Natural killer cell (primary cell): ENCODE results near the gene SAPCD2. TPM values are rescaled to one million over a fixed set of nuclear protein-coding genes. Genes with fewer than 3 reads are reported as not detected.

ENCODE experiments used
- ATAC-seq, 3 donors: fragments of 150-1000 bp in 2 of 3; fragments of 200-7000 bp in 1 of 3; cut with Tn5 transposase; 1 replicate in 1 of 3; 2 replicates in 2 of 3; pipeline ENCODE4 v1.10.0; 2021; ENCODE audit warnings: mild to moderate bottlenecking in 2 of 3, moderate library complexity in 2 of 3
- DNase-seq, 2 donors: peaks; one replicate each; pipeline versions ENCODE4 v3.0.0 to v3.0.0-alpha.2; 2013 to 2021; ENCODE audit warnings: mixed read lengths in 1 of 2
- H3K27ac ChIP-seq: one replicate; pipeline ENCODE4 v1.5.1; 2013; ENCODE audit warnings: mild to moderate bottlenecking, low read length
- H3K27me3 ChIP-seq: one replicate; pipeline ENCODE4 v1.6.1; 2013; ENCODE audit warnings: low read length; ENCODE audit not compliant: control insufficient read depth, insufficient read depth
- H3K36me3 ChIP-seq: one replicate; pipeline ENCODE4 v1.6.1; 2013; ENCODE audit warnings: low read length; ENCODE audit not compliant: control insufficient read depth, insufficient read depth
- H3K4me1 ChIP-seq: one replicate; pipeline ENCODE4 v1.6.1; 2013; ENCODE audit warnings: low read length; ENCODE audit not compliant: control insufficient read depth, insufficient read depth
- H3K4me3 ChIP-seq: one replicate; pipeline ENCODE4 v1.5.1; 2013; ENCODE audit warnings: low read length
- H3K9me3 ChIP-seq: one replicate; pipeline ENCODE4 v1.6.1; 2013; ENCODE audit warnings: low read length; ENCODE audit not compliant: control insufficient read depth, insufficient read depth
- H3K27ac Mint-ChIP-seq, 2 donors: one replicate each; pipeline ENCODE4 v1.8.0; 2022; ENCODE audit warnings: mild to moderate bottlenecking in 2 of 2, mixed read lengths in 2 of 2, moderate library complexity in 1 of 2
- H3K27me3 Mint-ChIP-seq, 2 donors: one replicate each; pipeline ENCODE4 v1.8.0; 2022; ENCODE audit warnings: low read depth in 2 of 2, mixed read lengths in 2 of 2
- H3K36me3 Mint-ChIP-seq: one replicate; pipeline ENCODE4 v1.8.0; 2022; ENCODE audit warnings: mixed read lengths
- H3K4me1 Mint-ChIP-seq, 2 donors: one replicate each; pipeline ENCODE4 v1.8.0; 2022; ENCODE audit warnings: mixed read lengths in 2 of 2
- H3K4me3 Mint-ChIP-seq: one replicate; pipeline ENCODE4 v1.8.0; 2022; ENCODE audit warnings: mild to moderate bottlenecking, moderate library complexity, mixed read lengths
- H3K9me3 Mint-ChIP-seq, 2 donors: one replicate each; pipeline ENCODE4 v1.8.0; 2022; ENCODE audit warnings: mixed read lengths in 2 of 2
- CTCF ChIP-seq: fragments of 200-600 bp; IDR thresholded peaks from one replicate; pipeline ENCODE4 v1.8.0; 2022; ENCODE audit warnings: antibody characterized with exemption
- WGBS: methylation state at CpG from one replicate; pipeline ENCODE4 v1.1.7; 2013; ENCODE audit warnings: missing lambda C conversion rate; ENCODE audit not compliant: insufficient coverage; 5-methylcytosine and 5-hydroxymethylcytosine counted together
- intact Hi-C: fragments of 100-400 bp; cut with micrococcal nuclease; formaldehyde crosslinking; loops from one replicate; pipeline ENCODE4 v1.14.2; 2022
- total RNA-seq, 4 donors: library from RNA; stranded (reverse); fragments of 120-200 nt in 1 of 4; gene quantifications; one replicate each; pipeline versions ENCODE4 v1.2.3 to v1.2.4, GENCODE V29; 2013 to 2022

Gene SAPCD2
- total RNA-seq, 3 donors from 2014 or later (not counting 1 experiment from before 2014, with no cell fraction given): 0.59 to 2.6 (median 1.0) TPM

GRCh38 chr9:137044037-137044436 is 26.3 kb downstream of the SAPCD2 start:
- Mint-ChIP-seq H3K36me3 (no peaks in the 10 kb centered on the region), H3K27ac (no peak overlapping the region), H3K9me3 (no peaks in the 10 kb centered on the region), H3K4me1 (peaks cover 5 to 7% of the 10 kb centered on the region in 2 donors), H3K4me3 (no peak overlapping the region), H3K27me3 (peaks cover 8 to 23% of the 10 kb centered on the region in 2 donors)
- Histone ChIP-seq H3K4me1 (peaks cover 37% of the 10 kb centered on the region), H3K27me3 (peaks cover 56% of the 10 kb centered on the region), H3K36me3 (no peaks in the 10 kb centered on the region), H3K4me3 (no peak overlapping the region), H3K9me3 (no peaks in the 10 kb centered on the region), H3K27ac (no peak overlapping the region)
- intact Hi-C loops: no loop called here
- no peak for ATAC-seq
- no peak for DNase-seq
- 62% methylated on average over 12 of the region's 12 CpGs for WGBS
- TF ChIP-seq CTCF: no peak

GRCh38 chr9:137042751-137043727 is 27.3 kb downstream of the SAPCD2 start:
- intact Hi-C loops: no loop called here

GRCh38 chr9:137041124-137041523 is 29.2 kb downstream of the SAPCD2 start:
- ATAC-seq: no peak
- Histone ChIP-seq H3K27ac (no peak overlapping the region), H3K27me3 (peaks cover 29% of the 10 kb centered on the region), H3K36me3 (no peaks in the 10 kb centered on the region), H3K4me3 (no peak overlapping the region), H3K4me1 (peaks cover 27% of the 10 kb centered on the region), H3K9me3 (no peaks in the 10 kb centered on the region)
- peaks cover 0 to 7% of the 10 kb centered on the region in 2 donors for H3K4me1 Mint-ChIP-seq
- WGBS: 68% methylated on average over 16 of the region's 16 CpGs
- peaks cover 8 to 9% of the 10 kb centered on the region in 2 donors for H3K27me3 Mint-ChIP-seq
- no peak for DNase-seq
- no peak for TF ChIP-seq CTCF
- no peaks in the 10 kb centered on the region for H3K36me3 Mint-ChIP-seq
- H3K9me3 Mint-ChIP-seq: no peaks in the 10 kb centered on the region
- no peak overlapping the region for H3K4me3 Mint-ChIP-seq
- H3K27ac Mint-ChIP-seq: no peak overlapping the region
- intact Hi-C loops: no loop called here

More at GRCh38 chr9:137042751-137043727, 27.3 kb downstream of the SAPCD2 start:
- Mint-ChIP-seq H3K36me3 (no peaks in the 10 kb centered on the region), H3K27ac (no peak overlapping the region), H3K9me3 (no peaks in the 10 kb centered on the region), H3K4me1 (peaks cover 5 to 7% of the 10 kb centered on the region in 2 donors), H3K27me3 (peaks cover 8 to 22% of the 10 kb centered on the region in 2 donors), H3K4me3 (no peak overlapping the region)
- no peaks in the 10 kb centered on the region for H3K9me3 ChIP-seq
- ATAC-seq (no peak), DNase-seq (no peak)
- no peaks in the 10 kb centered on the region for H3K36me3 ChIP-seq
- no peak overlapping the region for H3K4me3 ChIP-seq
- no peak overlapping the region for H3K27ac ChIP-seq
- H3K4me1 ChIP-seq: peaks cover 37% of the 10 kb centered on the region
- H3K27me3 ChIP-seq: peaks cover 48% of the 10 kb centered on the region
- WGBS: 87% methylated on average over 36 of the region's 36 CpGs
- TF ChIP-seq CTCF: no peak
